ENCODE measurements around the gene DCXR.

The DCXR gene

DNA sequence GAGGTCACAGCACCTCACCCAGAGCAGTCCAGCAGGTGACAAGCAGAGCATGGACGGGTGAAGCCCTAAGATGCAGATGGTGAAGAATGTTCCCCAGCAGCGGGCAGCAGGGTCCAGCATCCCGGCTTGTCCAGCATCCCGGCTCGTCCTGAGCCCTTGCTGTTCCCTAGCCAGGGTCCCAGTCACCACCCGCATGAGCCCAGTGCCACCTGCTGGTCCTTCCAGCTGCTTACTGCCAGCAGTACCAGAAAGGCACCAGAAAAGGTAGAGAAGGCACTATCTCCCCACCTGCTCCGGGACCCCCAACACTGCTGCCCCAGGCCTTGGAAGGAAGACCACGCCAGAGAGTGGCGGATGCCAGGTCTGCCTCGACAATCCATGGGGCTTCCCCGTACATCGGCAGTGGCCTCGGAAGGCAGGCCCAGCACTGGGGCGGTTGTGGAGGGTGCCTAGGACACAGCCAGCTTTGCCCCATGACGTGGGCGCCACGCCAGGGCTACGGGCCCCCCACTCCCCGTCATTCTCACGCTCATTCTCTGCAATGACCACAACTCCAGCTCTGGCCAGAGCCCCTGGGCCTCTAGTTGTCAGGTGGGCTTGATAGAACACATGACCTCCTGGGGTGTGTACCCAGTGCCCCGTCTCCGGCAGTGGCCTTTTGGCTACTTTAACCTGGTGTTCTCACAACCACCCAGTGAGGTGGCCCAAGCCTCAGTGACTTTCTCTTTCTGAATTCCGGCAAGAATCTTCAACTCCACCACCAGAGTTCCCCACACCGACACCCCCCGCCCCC, 16.2 kb downstream of the DCXR start:
- DNase-seq = peak; percentile 22 to 55

DNA sequence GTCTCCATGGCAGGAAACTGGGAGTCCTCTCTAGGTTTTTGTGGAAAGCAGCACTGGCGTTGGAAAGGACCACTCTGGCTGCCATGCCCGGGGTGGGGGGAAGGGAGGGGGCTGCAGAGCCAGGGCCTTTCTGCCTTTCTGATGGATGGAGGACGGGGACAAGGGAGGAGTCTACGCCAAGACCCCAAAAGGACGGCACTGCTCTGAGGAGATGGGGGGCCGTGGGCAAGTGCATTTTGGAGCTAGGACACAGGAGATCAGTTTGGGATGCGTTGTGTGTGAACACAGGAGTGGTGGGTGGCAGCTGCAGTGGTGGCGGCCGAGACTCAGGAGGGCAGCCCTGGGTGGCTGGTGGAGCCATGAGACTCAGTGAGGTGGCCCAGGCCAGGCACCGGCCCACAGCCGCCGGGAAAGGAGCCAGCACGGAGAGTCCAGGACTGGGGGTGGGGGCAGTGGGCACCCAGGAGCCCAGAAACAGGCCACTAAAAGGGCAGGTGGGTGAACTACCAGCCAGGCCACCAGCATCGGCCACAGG, 16.9 kb downstream of the DCXR start:
- DNase-seq = no peak

GRCh38 chr17:82019690-82020571, 17.6 kb downstream of the DCXR start:
- DNase-seq = peak in 1 of 2 experiments; percentile 63

GRCh38 chr17:82018989-82019689, 18.4 kb downstream of the DCXR start:
- no peak for DNase-seq

DNA sequence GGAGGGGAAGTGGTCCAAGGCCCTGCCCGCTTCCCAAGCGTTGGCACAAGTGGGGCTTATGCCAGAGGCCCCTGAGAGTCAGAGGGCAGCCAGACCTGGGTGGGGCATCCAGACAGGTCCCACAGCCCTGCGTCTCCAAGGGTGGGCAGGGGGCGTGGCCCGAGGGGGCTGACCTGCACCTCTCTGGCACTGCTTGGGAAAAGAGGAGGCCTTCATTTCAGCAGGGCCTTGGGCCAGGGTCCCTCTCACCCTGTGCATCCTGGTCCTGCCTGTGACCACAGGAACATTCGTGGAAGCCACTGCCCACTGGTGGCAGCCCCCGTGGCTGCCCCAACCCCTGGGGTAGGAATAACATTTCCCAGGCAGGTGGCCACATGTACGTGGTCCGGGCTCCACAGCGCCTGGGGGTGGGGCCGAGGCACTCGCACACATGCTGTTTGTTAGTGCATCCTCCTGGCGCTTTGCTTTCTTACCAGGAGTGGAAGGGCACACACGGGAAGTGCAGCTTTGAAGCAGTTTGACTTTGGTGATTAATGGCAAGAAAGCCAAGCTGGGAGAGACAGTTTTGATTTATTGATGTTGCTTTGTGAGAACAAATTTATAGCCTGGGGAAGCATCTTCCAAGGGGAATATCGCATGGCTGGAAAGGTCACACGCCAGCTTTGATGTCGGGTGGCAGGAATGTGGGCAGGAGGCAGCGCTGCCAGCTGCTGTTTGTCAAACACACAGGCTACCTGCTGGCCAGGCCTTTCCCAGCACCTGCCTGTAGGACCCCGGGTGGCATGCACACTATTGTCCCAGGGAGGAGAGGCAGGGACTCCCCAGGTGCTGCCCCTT, 19.1 kb downstream of the DCXR start:
- no peak for DNase-seq

- no peak for DNase-seq
These were observed 19.8 kb downstream of the DCXR start for GRCh38 chr17:82017612-82018151.

DNA sequence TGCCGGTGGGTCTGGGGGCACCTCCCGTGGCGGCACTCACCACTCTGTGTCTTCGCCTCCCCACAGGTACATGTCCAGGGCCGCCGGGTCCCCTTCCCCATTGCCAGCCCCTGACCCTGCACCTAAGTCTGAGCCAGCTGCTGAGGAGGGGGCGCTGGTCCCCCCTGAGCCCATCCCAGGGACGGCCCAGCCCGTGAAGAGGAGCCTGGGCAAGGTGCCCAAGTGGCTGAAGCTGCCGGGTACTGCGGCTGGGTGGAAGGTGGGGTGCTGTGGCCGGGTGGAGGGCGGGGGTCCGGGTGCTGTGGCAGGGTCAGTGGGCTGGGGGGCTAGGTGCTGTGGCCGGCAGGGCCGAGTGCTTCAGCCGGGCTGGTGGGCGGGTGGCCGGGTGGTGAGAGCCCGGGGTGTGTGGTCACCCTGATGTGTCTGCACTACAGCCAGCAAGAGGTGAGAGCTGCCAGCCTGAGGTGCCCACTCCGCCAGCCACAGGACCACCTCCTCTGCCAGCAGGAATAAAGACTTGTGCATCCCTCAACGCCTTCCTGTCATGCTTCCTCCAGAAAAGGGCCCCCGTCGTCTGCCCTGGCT, 20.5 kb downstream of the DCXR start:
- DNase-seq = no peak

DNA sequence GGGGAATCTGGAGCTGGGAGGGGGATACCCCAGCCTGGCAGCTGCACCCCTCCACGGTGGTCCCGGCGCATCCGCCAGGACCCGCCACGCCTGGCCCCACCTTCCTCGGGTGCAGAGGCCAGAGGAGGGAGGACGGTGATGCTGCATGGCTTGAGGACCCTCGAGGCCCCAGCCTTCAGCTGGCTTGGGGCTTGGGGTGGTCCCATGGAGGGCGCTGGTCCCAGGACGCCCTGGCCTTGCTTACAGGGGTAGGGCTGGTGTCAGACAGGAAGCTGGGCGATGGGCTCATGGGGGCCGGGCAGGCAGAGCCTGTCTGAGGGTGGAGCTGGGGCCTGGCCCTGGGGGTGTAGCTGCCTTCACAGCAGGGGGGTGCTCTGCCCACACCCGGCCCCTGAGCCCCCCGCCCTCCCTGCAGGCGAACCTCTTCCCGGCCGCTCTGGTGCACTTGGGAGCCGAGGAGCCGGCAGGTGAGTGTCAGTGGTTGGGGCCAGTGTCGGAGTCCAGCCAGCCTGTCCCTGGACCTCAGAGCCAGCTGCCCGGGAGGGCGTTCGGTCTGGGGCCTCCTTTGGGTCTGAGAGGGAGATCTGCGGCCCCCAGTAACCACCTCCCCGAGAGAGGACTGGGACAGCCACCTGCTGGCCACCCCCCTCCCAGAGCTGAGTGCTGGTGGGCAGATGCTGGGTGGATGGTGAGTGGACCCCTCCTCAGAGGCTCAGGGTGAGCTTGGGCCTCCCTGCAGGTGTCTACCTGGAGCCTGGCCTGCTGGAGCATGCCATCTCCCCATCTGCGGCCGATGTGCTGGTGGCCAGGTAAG, 21.2 kb downstream of the DCXR start:
- DNase-seq = no peak

- DNase-seq = no peak
These were observed 22.1 kb downstream of the DCXR start for GRCh38 chr17:82015311-82015971.

DNA sequence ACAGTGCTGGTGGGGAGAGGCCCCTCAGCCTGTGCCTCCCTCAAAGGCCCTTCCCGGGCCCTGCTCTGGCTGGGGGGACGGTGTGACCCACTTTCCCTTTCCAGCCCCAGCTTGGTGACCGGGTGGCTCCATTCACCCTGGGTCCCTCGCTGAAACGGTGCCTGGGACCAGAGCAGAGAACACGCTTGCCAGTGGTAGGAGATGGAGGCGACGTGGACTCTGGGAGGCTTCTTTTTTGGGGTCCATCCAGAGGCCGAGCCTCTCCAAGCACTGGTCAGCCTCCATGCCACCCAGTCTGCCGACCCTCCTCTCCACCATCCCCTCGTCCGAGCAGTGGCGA, 22.6 kb downstream of the DCXR start:
- DNase-seq = no peak

DNA sequence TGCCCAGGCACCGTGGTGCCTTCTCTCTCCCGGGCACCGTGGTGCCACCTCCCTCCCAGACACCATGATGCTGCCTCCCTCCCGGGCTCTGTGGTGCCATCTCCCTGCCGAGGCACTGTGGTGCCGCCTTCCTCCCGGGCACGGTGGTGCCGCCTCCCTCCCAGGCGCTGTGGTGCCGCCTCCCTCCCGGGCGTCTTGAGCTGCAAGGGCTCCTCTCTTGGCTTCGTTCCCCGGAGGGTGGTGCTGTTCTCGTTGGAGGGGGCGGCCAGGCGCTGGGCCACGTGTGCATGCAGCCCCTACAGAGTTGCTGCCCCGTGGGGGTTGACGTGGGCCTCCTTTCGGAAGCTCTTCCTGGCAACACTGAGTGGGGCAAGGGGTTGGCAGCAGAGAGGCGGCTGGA, 23.1 kb downstream of the DCXR start:
- DNase-seq = no peak

DNA sequence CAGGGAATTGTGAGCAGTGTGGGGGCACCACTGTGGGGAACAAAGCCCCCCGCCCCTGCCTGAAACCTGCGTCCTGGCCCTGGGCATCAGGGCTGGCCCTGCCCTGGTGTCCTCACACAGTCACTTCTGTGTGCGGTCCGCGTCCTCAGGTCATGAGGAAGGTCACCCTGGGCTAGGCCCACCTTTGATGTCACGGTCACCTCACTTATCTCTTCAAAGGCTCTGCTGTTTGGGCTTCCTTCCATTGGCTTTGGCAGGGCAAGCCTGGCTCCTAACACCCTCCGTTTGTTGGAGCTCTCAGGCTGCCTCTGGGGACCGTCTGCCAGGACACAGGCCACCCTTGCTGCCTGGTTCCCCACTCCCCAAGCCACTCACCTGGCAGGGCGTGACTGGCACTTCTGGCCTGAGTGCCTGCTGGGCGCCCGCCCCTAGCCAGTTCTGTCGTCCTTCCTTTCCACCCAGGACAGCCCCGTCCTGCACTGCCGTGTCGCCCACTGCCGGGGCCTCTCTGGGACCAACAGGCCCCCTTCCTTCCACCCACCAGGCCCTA, 23.6 kb downstream of the DCXR start:
- no peak for DNase-seq

GRCh38 chr17:82013341-82013740, 24.2 kb downstream of the DCXR start:
- no peak for DNase-seq

GRCh38 chr17:82012640-82013295, 24.7 kb downstream of the DCXR start:
- no peak for DNase-seq

DNA sequence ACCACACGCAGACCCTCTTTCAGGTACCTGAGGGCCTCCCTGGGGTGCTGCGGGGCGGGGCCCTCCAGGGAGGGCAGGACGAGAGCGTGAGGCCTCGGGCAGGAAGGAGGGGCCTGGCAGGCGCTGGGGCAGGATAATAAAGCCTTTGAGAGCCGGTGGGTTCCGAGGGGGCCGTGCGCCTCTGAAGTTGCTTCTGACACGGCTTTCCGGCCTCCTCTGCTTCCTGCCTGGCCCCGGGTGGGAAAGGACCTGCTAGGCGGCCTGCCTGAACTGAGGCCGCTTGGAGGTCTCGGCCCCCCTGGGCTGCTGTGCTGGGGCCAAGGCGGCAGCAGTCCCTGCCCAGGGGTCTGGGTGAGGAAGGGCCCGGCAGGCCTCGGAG, 25.2 kb downstream of the DCXR start:
- no peak for DNase-seq

GRCh38 chr17:82011617-82012187, 25.8 kb downstream of the DCXR start:
- DNase-seq = no peak

DNA sequence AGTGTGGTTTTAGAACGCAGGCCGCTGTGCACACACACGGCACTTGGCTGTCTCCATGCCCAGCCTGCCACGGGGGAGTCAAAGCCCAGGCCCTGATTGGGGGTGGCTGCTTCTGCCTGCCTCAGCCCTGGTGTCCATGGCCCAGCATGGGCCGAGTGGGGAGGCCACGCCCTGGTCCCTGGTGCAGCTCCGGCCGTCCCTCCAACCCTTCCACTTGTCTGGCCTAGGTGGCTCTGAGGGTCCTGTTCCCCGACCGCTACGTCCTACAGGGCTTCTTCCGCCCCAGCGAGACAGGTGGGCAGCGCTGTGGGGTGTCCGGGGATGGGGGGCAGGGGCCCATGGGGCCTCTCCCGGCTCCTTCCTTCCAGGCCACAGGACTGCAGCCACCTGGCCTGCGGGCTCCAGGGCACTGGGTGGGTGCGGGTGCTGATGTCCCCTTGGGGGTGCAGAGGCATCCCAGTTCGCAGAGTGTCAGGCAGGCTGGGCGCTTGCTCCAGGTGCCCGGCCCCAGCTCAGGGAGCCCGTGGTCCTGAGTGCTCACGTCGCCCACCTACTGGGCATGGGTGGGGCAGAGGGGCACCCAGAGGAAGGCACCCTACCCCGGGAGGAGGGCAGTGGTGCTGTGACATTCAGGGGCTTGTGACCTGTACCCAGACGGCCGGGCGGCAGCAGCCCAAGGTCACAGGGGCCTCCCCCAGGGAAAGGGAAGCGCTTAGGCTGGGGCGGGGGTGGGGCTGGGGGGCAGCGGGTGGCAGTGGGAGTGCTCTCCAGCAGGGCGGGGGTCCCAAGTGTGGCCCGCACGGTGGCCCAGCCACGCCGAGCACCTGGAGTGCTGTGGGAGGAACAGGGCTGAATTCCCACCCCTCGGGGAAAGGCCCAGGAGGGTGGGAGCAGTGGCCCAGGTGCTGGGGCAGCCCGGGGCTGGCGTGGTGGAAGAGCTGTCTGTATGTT, 26.6 kb downstream of the DCXR start:
- no peak for DNase-seq

DNA sequence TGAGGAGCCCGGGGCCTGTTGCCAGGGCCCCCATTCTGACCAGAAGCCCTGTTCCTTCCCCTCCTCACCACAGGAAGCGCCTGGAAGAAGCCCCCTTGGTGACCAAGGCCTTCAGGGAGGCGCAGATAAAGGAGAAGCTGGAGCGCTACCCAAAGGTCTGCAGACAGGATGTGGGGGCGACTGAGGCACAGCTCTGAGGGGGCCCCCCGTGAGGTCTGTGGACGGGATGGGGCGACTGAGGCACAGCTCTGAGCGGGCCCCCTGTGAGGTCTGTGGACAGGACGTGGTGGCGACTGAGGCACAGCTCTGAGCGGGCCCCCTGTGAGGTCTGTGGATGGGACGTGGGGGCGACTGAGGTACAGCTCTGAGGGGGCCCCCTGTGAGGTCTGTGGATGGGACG, 28.1 kb downstream of the DCXR start:
- no peak for DNase-seq
